IPS DF 4.7 (cell line): ENCODE data around the gene FNBP1L.

Experiments used
- DNase-seq: peaks from one replicate; pipeline ENCODE4 v3.0.0-alpha.2; 2013; ENCODE audit warnings: low spot score; ENCODE audit errors: extremely low read depth

The FNBP1L gene

GRCh38 chr1:93447481-93448291, at the start of gene FNBP1L:
TSS of gene FNBP1L (plus strand) at chr1:93448118. CDS start at chr1:93448282, 164 bp downstream.
- no peak for DNase-seq

DNA sequence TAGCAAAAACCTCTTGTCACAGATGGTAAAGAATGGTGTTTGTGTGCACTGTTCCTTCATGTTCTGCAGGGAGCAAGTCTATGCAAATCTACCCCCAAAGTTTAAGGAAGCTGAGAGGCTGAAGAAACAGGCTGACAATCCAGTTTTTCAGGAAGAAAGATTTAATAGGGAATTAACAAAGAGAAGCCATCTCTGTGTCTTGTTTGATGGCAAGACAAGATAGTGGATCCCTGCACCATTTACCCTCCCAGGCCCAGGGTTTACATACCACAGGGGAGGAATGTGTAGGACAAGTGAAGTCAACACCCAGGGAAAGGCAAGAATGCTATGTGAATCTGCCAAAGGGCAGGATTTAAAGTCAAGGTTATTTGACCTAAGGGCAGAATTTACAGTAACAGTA, 48.1 kb upstream of the FNBP1L start:
- DNase-seq = no peak

GRCh38 chr1:93408203-93408602, 39.7 kb upstream of the FNBP1L start:
- DNase-seq = no peak

GRCh38 chr1:93411000-93411399, 36.9 kb upstream of the FNBP1L start:
- peak; percentile 33 for DNase-seq

- DNase-seq = no peak
Observed at GRCh38 chr1:93414749-93415148, 33.2 kb upstream of the FNBP1L start.

DNA sequence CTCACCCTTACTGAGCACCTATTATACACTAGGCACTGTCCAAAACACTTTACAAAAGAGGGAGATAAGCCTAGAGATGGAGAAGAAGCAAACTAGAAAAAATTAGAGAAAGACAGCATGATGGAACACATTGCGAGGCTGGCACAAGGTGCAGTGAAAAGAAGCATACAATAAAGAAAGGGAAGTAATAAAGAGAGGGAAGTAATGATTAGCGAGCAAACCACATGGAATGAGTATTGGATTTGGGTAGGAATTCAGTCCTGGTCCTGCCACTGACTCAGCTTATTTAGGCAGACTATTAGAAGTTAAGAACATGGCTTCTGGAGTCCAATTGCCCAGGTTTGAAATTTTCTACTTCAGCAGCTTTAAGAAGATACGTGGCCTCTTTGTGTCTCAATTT, 32.6 kb upstream of the FNBP1L start:
- no peak for DNase-seq

- DNase-seq = no peak
Observed at GRCh38 chr1:93416183-93416582, 31.7 kb upstream of the FNBP1L start.

DNA sequence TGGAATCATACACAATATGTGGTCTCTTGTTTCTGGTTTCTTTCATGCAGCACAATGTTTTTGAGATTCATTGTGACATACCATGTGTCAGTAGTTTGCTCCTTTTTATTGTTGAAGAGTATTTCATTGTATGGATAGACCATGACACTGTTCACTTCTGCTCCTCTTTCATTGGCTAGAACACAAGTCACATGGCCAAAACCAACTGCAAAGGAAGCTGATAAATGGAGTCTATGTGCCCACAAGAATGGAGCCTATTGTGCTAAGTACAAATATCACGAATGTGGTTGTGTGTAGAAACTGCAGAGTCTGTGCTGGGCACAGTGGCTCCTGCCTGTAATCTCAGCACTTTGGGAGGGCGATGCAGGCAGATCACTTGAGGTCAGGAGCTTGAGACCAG, 28.6 kb upstream of the FNBP1L start:
- no peak for DNase-seq

DNA sequence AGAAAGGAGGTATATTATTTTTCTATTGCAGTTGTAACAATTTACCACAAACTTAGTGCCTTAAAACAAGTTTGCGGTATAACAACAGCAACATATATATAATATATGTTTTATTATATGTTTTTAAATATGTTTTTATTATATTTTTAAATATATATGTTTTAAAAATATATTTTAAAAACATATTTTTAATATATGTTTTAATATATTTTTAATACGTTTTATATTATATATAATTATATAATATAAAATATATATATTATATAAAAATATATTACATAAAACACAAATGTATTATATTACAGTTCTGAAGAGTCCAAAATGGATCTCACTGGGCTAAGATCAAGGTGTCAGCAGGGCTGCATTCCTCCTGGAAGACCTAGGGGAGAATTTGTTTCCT, 27.5 kb upstream of the FNBP1L start:
- no peak for DNase-seq

DNA sequence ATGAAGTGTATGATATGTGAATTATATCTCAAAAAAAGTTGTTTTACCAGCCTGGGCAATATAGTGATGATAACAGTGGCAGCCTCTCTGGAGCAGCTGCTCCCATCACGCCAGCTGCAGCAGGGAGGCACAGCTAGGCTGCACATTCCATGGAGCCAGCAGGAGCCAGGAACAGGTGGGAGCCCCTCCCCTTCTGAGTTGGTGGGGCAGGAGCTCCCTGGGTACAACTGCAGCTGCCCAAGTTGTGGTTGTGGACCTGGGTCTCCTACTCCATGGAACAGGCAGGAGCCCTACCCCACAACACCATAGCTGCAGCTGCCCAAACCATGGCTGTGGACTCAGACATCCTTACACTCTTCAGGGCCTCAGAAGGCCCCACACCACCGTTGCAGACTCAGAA, 21.7 kb upstream of the FNBP1L start:
- no peak for DNase-seq

DNA sequence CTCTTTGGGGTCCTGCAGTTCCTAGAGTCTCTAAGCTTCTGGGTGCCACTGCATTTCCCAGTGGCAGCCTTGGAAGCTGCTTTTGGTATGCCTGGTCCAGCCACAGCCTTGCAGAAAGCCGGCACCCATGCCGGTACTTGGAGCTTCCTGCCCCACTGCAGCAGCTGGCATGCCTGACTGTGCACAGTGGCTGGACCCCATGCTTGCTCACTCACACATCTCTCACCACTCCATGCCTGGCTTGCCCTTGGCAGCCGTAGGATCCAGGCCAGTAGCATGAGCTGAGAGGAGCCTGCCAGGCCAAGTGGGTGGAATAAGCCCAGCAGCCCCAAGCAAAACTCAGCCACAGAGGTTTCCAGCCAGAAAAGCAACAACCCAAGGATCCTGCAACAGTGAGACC, 20.3 kb upstream of the FNBP1L start:
- no peak for DNase-seq

- no peak for DNase-seq
Observed at GRCh38 chr1:93433407-93433961, 14.4 kb upstream of the FNBP1L start.

- no peak for DNase-seq
Observed at GRCh38 chr1:93434088-93434487, 13.8 kb upstream of the FNBP1L start.

DNA sequence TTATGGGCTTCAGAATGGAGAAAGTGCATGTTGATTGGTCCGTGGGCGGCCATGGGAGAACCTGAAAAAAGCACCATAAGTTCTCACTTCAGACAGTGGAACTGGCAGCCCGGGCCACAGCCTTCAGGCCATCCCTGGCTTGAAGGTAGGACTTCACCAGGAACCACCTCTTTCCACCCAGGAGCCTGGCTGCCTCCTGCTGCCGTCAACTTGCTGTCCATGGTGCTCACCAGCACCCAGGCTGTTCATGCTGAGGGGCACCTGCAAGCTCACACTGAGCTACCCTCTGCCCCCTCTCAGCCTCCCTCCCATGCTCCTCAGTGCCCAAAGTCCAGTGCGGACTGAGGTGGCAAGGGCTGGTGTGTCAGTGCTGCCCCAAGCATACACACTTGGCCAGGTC, 12.9 kb upstream of the FNBP1L start:
- DNase-seq = no peak

DNA sequence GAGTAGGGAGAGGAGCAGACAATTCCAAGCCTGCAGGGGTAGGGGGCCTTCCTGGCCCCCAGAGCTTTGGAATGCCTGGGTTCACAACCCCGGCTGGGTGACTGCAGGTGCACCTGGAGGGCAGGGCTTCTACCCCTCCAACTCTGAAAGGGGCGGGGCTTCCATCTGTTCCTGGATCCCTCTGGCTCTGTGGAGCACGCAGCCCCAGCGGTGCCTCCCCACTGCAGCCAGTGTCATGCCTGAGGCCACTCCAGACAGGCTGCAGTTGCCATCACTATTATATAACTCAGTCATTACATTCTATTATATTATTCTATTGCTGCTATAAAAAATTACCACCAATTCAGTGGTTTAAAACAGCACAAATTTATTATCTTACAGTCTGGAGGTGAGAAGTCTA, 12.5 kb upstream of the FNBP1L start:
- no peak for DNase-seq

GRCh38 chr1:93436496-93436895, 11.4 kb upstream of the FNBP1L start:
- DNase-seq = no peak

GRCh38 chr1:93437976-93438605, 9.8 kb upstream of the FNBP1L start:
- DNase-seq = no peak

GRCh38 chr1:93438716-93439115, 9.2 kb upstream of the FNBP1L start:
- DNase-seq = no peak

GRCh38 chr1:93440272-93440671, 7.6 kb upstream of the FNBP1L start:
- DNase-seq = no peak

DNA sequence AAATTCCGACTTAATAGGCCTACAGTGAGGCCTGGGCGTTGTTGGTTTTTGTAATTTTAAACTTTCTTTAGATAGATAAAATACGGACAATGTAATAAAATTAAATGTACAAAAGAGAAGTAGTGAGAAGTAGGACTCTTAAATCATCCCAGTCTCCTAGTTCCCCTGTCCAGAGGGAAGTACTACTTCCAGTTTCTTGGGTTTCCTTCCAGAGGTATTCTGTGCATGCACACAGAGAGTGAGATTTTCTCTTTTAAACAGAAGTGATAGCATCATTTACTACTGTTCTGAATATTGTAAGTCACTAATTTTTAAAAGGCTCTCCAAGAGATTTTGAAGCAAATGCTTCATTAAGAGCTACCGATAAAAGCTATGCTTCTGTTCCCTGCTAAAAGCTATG, 7.2 kb upstream of the FNBP1L start:
- DNase-seq = no peak

- no peak for DNase-seq
Observed at GRCh38 chr1:93441589-93441988, 6.3 kb upstream of the FNBP1L start.

DNA sequence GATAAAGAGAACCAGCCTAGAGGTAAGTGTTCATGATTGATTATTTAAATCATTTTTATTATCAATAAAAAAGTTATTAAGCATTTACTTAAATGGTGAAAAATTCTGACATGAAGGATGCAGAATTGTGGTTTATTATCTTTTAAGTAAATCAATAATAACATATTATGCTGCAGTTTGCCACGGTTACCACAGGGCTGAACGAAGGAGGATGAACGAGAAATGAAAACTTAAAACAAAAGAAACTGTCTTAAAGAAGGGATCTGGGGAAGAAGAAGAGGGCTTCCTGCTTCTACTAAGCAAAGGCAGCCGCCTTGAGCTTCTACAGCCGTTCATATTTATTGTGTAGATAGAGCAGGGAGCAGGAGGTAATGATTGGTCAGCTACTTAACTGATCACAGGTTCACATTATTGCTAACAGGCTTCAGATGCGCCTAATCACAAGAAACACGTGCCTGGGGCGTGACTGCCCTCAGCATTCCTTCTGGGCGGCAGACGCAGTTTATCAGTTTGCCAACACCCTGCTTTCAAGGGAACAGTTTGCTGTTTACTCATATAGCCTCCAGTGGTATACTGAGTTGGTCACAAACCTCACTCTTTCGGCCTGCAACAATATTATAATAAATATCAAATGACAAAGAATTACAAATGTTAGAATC, 5.8 kb upstream of the FNBP1L start:
- no peak for DNase-seq
